GM18502 (cell line): ENCODE data around the gene AP5S1.

Experiments used
- ATAC-seq: cut with Tn5 transposase; IDR thresholded peaks from one replicate; pipeline ENCODE4 v1.9.1; 2021; ENCODE audit warnings: mild to moderate bottlenecking; ENCODE audit not compliant: unreplicated experiment, poor library complexity

Gene AP5S1

DNA sequence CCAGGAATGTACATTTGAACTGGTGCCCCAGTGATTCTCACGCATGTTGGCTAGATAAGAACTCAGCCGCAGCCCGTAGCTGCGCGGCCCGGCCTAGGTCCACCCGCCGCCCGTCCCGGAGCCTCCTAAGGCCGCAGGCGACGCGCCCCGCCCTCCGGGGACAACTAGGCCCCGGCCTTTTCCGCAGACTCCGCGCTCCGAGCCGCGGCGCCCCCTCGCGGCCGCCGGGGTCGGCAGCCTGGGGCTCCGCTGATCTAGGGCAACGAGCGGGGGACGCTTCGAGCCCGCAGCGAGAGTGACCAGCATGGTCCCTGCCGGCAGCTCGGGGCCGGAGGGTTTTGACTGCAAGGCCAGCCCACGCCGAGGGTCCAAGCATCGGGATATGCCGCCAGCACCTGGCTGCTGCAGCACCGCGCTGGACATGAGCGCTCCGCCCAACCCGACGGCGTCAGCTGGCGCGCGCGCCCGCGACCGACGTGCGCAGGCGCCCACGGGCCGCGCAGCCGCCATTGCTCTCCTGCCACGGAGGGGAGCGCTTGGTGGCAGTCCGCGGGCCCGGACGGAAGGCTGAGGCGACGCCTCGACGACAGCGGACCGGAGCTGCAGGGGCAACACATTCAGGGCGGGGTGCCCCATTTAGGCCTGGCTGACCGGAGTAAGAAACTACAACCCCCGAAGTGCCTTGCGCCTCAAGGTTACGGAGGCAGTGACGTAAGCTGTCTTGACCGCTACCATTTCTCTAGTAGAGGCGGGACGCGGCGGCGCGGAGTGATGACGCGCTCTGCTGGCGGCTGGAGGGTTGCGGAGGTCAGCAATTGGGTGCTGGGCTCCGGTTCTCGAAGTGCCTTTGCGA is at the start of gene AP5S1:
Gene AP5S1 (plus strand): TSS at position 500 of the 853 bp plus-strand sequence. CDS start 1,571 bp downstream, outside the sequence.
- ATAC-seq: peak; percentile 86

DNA sequence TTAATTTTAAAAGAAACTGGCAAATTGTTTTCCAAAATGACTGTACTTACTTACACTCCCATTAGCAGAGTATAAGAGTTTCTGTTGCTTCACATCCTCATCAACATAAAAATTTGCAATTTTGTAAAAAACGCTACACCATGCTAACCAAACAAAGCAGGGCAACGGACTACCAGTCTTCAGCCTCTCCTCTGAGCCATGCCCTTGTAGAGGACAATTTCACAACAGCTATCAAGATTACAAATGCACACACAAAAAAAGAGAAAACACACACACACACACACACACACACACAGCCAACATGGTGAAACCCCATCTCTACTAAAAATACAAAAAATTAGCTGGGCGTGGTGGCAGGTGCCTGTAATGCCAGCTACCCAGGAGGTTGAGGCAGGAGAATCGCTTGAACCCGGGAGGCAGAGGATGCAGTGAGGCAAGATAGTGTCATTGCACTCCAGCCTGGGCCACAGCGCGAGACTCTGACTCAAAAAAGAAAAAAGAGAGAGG is 48.7 kb upstream of the AP5S1 start:
- ATAC-seq: no peak

DNA sequence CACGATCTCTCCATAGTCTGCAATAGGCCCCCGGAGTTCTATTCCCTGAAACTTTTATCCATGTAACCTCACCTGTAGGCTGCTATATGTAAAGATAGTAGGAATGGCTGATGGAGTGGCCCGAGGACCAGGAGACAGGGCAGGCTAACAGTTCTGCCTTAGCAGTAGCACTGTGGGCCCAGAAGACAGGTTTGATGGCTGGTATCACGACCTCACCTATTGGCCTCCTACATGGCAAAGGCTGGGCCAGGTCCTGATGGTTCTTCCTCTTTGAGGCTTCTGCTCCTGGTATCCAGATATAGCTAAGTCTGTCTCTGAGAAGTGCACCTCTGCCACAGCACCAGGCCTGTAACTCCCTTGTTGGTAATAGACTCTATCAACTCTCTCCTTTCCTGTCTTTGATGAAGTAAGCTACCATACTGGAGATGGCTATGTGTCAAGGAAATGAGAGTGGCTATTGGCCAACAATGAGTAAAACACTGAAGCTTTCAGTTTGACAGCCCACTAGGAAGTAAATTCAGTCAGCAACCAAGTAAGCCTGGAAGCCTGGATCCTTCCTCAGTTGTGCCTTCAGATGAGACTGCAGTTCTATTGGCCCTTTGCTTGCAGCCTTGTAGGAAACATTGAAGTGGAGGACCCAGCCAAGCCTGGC is 44.8 kb upstream of the AP5S1 start:
- no peak for ATAC-seq

- ATAC-seq: no peak
These were observed 43.0 kb upstream of the AP5S1 start for GRCh38 chr20:3777381-3777715.

DNA sequence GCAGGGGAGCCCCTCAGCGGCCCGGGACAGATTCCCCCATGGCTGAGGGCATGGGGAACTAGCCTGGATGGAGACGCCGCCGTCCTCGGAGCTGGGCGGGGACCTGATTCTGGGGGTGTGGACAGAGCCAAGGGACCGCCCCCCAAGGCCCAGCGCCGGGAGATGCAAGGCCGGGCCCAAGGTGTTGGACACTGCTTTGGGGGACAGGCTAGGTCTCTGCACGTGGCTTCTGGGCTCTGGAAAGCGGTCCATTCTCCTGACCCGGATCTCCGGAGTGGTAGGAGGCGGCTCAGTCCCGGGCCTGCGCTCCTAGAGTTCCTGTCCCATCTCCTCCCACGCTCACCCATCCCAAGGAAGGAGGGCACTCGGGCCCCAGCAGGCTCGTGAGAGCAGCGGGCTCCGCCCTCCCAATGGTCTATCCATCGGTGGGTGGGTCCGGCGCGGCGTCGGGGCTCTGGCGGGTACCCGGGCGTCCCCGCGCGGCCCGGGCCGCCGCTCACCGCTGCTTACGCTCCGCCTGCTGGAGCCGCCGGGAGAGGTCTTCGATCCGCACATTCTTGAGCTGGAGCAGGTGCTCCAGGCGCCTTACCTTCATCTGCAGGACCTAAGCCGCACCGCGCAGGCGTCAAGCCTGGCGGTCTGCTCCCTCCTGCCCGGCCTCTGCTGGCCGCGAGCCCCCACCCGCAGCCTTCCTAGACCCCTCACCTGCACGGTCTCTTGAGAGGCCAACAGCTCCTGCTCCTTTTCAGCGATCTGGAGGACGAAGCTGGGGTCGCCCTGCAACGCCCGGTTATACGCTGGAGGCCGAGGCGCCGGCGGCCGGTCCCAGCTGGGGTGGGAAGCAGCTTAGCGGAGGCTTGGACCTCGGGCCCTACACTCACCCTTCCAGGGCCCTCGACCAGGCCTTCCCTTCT is 42.4 kb upstream of the AP5S1 start:
- no peak for ATAC-seq

GRCh38 chr20:3778976-3779375 is 41.4 kb upstream of the AP5S1 start:
- ATAC-seq: no peak

- ATAC-seq: peak; percentile 77
These were observed 39.0 kb upstream of the AP5S1 start, which contains the start of gene SPEF1 for GRCh38 chr20:3781153-3781910. TSS of gene SPEF1 (minus strand) at chr20:3781448. CDS start at chr20:3781287, 161 bp downstream.

DNA sequence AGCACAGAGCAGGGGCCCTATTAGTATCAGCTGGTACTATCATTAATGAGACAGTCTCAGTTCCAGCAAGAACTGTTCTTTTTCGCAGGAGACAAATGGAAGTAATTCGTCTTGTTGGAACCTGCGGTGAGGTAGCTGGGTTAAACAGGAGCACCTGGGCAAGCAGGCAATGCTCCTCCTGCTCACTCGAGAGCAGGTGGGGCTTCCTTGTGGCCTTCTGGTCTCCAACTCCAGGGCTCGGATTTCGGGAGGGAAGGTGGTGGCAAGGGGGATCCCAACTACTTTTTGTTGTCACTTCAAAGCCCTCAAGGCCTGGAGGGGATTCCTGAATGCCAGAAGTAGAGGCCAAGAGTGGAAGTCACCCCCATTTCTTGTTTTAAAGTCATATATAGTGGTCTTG is 37.8 kb upstream of the AP5S1 start:
- ATAC-seq: no peak

- no peak for ATAC-seq
These were observed 37.3 kb upstream of the AP5S1 start for GRCh38 chr20:3783068-3783489.

DNA sequence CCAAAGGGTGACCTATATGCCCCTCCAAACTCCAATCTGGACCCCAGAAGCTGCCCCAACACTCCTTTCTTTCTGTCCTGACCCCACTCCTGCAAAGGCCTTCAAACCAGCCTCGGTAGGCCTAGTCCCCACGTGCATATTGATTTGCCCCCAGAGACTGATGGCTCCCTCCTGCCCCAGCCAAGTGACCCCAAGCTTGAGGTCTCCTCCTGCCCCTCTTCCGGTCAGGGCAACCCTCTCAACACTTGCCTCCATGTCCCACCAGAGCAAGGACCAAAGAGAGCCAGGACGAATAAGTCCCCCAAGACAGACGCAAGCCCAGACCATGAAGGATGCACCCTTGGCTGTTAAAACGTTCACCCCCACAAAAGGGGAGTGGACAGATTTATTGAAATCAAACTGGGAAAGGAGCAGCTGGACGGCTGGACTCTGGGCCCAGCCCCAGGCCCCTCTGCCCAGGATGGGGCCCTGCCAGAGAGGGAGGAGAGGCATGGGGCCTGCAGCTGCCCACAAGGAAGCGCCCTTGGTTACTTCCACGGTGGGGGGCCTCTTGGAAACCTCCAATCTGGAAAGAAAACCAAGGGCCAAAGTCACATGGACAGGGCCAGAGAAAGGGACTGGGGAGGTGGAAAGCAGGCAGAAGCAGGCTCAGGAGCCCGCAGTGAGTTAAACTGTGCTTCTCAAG is 36.7 kb upstream of the AP5S1 start:
- ATAC-seq: no peak

- ATAC-seq: no peak
These were observed 36.0 kb upstream of the AP5S1 start for GRCh38 chr20:3784216-3784853.

DNA sequence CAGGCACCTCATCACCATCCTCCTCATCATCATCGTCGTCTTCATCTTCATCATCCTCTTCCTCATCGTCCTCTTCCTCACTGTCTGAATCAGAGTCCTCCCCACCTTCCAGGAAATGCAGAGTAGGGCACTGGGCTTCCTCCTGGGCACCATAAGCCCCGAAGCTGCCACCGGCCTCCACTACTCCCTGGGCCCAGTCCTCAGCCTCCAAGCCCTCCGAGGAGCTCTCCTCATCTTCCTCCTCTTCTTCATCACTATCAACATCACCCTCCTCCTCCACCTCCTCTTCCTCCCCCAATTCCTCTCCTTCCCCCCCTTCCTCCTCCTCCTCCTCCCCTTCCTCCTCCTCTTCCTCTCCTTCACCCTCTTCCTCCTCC is 35.5 kb upstream of the AP5S1 start:
- ATAC-seq: no peak

GRCh38 chr20:3785240-3786125 is 34.9 kb upstream of the AP5S1 start:
- no peak for ATAC-seq

DNA sequence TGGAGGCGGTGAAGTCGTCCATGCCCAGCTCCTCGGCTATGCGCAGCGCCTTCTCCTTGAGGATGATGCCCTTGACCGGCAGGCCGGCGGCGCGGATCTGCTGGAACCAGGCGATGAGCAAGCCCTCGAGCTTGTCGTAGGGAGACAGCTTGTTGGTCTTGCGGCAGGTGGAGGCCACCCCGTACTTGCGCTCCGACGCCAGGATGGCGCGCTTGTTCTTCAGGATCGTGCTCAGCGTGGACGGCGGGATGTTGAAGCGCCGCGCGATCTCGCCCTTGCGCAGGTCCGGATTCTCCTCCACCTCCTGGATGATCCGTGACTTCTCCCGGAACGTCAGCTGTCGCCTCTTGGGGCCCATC is 34.2 kb upstream of the AP5S1 start:
- ATAC-seq: peak; percentile 26

GRCh38 chr20:3786665-3787323 is 33.6 kb upstream of the AP5S1 start, which contains the start of gene CENPB:
TSS of gene CENPB (minus strand) at chr20:3786740. CDS start at chr20:3786483, 257 bp downstream.
- ATAC-seq: peak; percentile 86

GRCh38 chr20:3787324-3788014 is 32.9 kb upstream of the AP5S1 start:
- ATAC-seq: no peak

DNA sequence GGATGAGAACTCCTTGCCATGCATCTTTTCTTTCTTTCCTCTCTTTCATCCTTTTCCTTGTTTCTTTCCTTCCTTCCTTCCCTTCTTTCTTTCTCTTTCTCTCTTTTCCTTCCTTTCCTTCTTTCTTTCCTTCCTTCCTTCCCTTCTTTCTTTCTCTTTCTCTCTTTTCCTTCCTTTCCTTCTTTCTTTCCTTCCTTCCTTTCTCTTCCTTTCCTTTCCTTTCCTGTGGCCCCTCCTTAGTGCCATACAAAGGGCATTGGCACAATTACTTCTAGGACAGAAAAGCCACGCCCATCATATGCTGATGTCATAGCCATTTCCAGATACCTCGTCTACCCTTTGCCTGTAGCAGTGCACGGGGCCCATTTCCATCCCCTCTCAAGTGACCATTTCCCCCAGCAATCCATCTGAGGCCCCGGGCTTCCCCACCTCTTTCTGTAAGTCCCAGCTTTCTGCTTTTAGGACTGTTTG is 31.6 kb upstream of the AP5S1 start:
- ATAC-seq: no peak
